MCF 10A (cell line): ENCODE results near the gene RPTOR. TPM values are rescaled to one million over a fixed set of nuclear protein-coding genes. Genes with fewer than 3 reads are reported as not detected.

Source experiments
- BruUV-seq: library from RNA; stranded (reverse); fragments of 400-500 nt; replicated peaks from 2 replicates; lab custom pipeline; 2021; lab: Mats Ljungman, UMichigan
- CTCF ChIA-PET: fragments of 300-600 bp; sonication (Branson Sonifier 250); formaldehyde crosslinking; extraction: SDS; loops from one replicate; lab custom pipeline; 2021; ENCODE audit warnings: antibody characterized with exemption, inconsistent platforms; lab: Yijun Ruan, JAX
- POLR2A ChIA-PET: fragments of 300-600, 350-650 bp; sonication (Branson Sonifier 250); formaldehyde crosslinking; extraction: SDS; loops from one replicate; lab custom pipeline; 2020; ENCODE audit warnings: antibody characterized with exemption, inconsistent platforms; lab: Yijun Ruan, JAX
- DNase-seq: peaks from one replicate; pipeline ENCODE4 v3.0.0-alpha.2; 2018; ENCODE audit not compliant: unreplicated experiment
- H3K27ac Mint-ChIP-seq: one replicate; pipeline ENCODE4 v1.8.0; 2022; ENCODE audit warnings: mild to moderate bottlenecking, low read depth, mixed read lengths; ENCODE audit not compliant: unreplicated experiment
- H3K27me3 Mint-ChIP-seq: one replicate; pipeline ENCODE4 v1.8.0; 2022; ENCODE audit warnings: mixed read lengths; ENCODE audit not compliant: insufficient read depth, unreplicated experiment
- H3K36me3 Mint-ChIP-seq: one replicate; pipeline ENCODE4 v1.8.0; 2022; ENCODE audit warnings: mild to moderate bottlenecking, moderate library complexity, mixed read lengths; ENCODE audit not compliant: insufficient read depth, unreplicated experiment
- H3K4me1 Mint-ChIP-seq: one replicate; pipeline ENCODE4 v1.8.0; 2022; ENCODE audit warnings: mixed read lengths; ENCODE audit not compliant: insufficient read depth, unreplicated experiment
- H3K4me3 Mint-ChIP-seq: one replicate; pipeline ENCODE4 v1.8.0; 2022; ENCODE audit warnings: mild to moderate bottlenecking, moderate library complexity, mixed read lengths; ENCODE audit not compliant: unreplicated experiment
- H3K9me3 Mint-ChIP-seq: one replicate; pipeline ENCODE4 v1.8.0; 2022; ENCODE audit warnings: mixed read lengths; ENCODE audit not compliant: unreplicated experiment
- CTCF ChIP-seq: fragments of 200-600 bp; IDR thresholded peaks from one replicate; pipeline ENCODE4 v1.8.0; 2022; ENCODE audit warnings: antibody characterized with exemption, mild to moderate bottlenecking; ENCODE audit not compliant: unreplicated experiment
- intact Hi-C: fragments of 100-400 bp; cut with micrococcal nuclease; formaldehyde crosslinking; loops from 2 replicates; pipeline ENCODE4 v1.14.1; 2022
- total RNA-seq: library from RNA; stranded (reverse); gene quantifications from 2 replicates; pipeline ENCODE4 v1.2.3, GENCODE V29; 2022

The RPTOR gene
- total RNA-seq, 1 experiment from 2014 or later, result 41.3 TPM

GRCh38 chr17:80555266-80555665, 10.6 kb downstream of the RPTOR start:
- Mint-ChIP-seq H3K9me3 (no peaks in the 10 kb centered on the region), H3K4me3 (no peak overlapping the region), H3K27ac (no peak overlapping the region), H3K36me3 (peaks cover 23% of the 10 kb centered on the region), H3K4me1 (peaks cover 8% of the 10 kb centered on the region), H3K27me3 (no peaks in the 10 kb centered on the region)
- ChIA-PET CTCF (interaction anchor here (0.8 kb wide), 2 partner anchors 11 to 21 kb away, joined by 3 read pairs; no protein-coding TSS in a partner anchor), POLR2A (interaction anchor here (1.2 to 2.1 kb wide), 2 partner anchors 47 to 54 kb away, joined by 3 to 6 read pairs; no protein-coding TSS in a partner anchor)
- TF ChIP-seq CTCF, result no peak
- no TSS peak for BruUV-seq
- no peak for DNase-seq
- intact Hi-C loops, result no loop called here

GRCh38 chr17:80558046-80558445, 13.4 kb downstream of the RPTOR start:
- Mint-ChIP-seq H3K27me3 (no peaks in the 10 kb centered on the region), H3K36me3 (peaks cover 30% of the 10 kb centered on the region), H3K4me3 (no peak overlapping the region), H3K27ac (no peak overlapping the region), H3K4me1 (peaks cover 6% of the 10 kb centered on the region), H3K9me3 (no peaks in the 10 kb centered on the region)
- BruUV-seq, result no TSS peak
- no peak for TF ChIP-seq CTCF
- intact Hi-C loops, result no loop called here
- DNase-seq, result no peak
- POLR2A ChIA-PET, result interaction anchor here (0.7 kb wide), 1 partner anchor 12 kb away, joined by 3 read pairs; no protein-coding TSS in a partner anchor
- CTCF ChIA-PET, result interaction anchor here (0.6 kb wide), 1 partner anchor 38 kb away, joined by 3 read pairs; no protein-coding TSS in a partner anchor

GRCh38 chr17:80559825-80560251, 15.2 kb downstream of the RPTOR start:
- no peak overlapping the region for H3K27ac Mint-ChIP-seq
- no peak for TF ChIP-seq CTCF
- H3K36me3 Mint-ChIP-seq, result peaks cover 23% of the 10 kb centered on the region
- no peaks in the 10 kb centered on the region for H3K9me3 Mint-ChIP-seq
- no peaks in the 10 kb centered on the region for H3K27me3 Mint-ChIP-seq
- DNase-seq, result no peak
- POLR2A ChIA-PET, result interaction anchor here (1.0 to 1.2 kb wide), 2 partner anchors 13 to 14 kb away, joined by 4 read pairs; no protein-coding TSS in a partner anchor
- intact Hi-C loops, result no loop called here
- peaks cover 10% of the 10 kb centered on the region for H3K4me1 Mint-ChIP-seq
- no peak overlapping the region for H3K4me3 Mint-ChIP-seq
- no TSS peak for BruUV-seq
- CTCF ChIA-PET, result interaction anchor here (1.3 kb wide), 1 partner anchor 15 kb away, joined by 9 read pairs; no protein-coding TSS in a partner anchor

GRCh38 chr17:80561541-80562114, 17.0 kb downstream of the RPTOR start:
- ChIA-PET POLR2A (no interaction called here), CTCF (interaction anchor here (0.6 kb wide), 1 partner anchor 126 kb away, joined by 3 read pairs; no protein-coding TSS in a partner anchor)
- no peak overlapping the region for H3K4me3 Mint-ChIP-seq
- BruUV-seq, result no TSS peak
- no peak overlapping the region for H3K27ac Mint-ChIP-seq
- peaks cover 10% of the 10 kb centered on the region for H3K4me1 Mint-ChIP-seq
- intact Hi-C loops, result no loop called here
- no peaks in the 10 kb centered on the region for H3K9me3 Mint-ChIP-seq
- H3K36me3 Mint-ChIP-seq, result peaks cover 9% of the 10 kb centered on the region
- no peaks in the 10 kb centered on the region for H3K27me3 Mint-ChIP-seq
- DNase-seq, result no peak
- TF ChIP-seq CTCF, result no peak
